GM19238 (cell line): ENCODE results near the gene CABP4.

Experiments used
- DNase-seq: peaks from one replicate; pipeline ENCODE4 v3.0.0; 2011; ENCODE audit warnings: low spot score; ENCODE audit not compliant: insufficient read length

CABP4 gene

DNA sequence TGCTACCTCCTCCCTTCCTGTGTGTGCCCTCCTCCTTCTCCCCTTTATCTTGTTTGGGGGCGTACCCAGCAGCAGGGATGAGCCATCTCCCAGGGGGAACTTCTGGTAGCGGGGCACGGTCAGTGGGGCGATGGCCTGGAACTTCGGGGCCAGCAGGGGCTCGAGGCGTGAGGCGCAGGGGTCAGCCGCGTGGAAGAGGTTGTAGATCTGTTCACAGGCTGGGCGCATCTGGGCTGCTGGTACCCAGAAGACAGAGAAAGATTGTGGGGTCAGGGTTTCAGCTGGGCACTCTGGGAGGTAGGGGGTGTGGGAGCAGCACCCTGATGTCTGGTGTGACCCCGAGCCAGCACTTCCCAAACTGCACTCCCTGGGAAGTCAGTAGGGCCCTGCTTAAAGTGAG lies 41.0 kb downstream of the CABP4 start:
- DNase-seq = no peak

DNA sequence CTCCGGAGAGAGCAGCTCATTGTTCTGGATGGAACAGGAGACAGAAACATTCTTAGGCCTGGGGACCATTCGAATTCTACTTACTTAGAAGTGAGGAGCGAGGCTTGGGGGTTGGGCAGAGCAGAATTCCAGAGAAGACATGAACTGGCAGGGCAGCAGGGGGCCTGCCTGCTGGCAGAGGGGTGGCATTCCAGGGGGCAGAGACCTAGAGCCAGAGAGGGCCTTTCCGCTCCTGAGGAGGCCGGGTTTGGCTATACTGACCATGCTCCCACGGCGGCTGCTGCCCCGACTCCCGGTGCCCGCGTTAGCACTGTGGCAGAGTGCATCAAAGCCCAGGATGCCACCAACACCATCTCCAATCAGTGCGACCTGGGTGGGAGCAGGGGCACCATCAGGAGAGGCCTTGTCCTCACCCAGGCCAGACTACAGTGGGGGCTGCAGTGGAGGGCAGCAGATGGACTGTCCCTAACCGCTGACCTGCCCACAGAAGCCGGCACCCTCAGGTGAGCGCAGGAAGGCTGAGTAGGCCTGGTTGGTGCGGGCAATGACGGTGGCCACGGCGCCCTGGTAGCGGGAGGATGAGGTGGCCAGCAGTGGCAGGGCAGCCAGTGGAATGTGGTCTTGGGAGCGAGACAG lies 42.6 kb downstream of the CABP4 start:
- no peak for DNase-seq

DNA sequence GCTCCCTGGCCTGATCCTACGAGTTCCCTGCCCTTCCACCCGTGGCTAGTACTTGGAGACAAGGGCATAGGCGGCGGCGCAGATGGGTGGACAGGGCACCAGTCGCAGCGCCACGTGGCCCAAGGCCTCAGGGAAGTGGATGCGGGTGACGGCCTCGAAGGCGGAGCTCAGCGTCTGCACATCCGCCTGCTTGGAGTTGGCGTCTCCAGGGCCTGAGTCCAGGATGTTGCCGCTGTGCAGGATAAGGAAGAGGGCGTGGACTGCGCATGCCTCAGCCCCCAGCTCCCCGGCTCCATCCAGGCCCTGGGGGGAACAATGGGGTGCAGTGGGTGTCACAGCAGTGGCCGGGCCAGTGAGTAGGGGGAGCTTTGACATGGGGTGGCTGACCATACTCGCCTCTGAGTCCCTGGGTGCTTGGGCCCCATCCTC lies 43.4 kb downstream of the CABP4 start:
- no peak for DNase-seq

DNA sequence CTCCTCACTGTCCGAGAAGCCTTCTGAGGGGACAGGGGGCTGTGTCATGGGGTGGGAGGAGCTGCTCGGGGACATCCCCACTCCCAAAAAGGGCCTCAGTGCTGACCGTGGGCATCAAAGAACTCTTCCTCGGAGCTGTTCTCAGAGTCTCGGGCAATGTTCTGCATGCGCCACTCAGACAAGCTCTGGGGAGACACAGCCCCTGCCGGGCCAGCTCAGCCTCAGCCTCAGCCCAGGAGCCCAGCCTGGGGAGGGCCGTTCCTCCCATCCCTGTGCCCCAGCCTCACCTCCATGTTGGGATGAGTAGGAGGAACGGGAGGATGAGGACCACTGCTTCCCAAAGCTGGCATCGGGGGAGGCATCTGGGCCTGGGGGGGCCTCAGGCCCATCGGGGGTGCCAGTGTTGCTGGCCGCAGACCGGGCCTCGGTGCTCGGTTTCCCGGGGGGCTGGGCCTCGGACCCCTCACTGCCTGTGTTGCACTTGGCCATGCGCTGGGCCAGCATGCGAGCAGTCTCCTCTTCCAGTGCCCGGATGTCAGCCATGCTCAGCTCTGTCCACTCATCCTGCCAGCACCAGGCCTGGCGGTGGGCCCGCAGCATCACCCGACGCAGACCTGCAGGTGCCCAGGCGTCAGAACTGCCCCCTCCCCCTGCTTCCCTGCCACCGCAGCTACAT lies 44.8 kb downstream of the CABP4 start:
- DNase-seq = no peak

DNA sequence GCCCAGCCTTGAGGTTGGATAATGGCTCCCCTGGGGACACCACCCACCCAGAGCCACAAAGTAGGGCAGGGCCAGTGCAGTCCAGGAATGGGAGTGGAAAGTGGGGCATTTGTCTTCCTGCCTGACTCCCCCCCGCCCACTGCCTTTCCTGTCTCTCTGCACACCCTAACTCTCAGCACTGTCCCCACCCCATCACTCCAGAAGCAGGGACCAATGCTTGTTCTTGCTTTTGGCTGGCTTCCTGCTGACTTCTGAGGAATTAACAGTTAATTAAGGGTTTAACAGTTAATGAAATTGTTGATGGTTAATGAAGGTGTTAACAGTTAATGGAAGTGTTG lies 45.3 kb downstream of the CABP4 start:
- no peak for DNase-seq

DNA sequence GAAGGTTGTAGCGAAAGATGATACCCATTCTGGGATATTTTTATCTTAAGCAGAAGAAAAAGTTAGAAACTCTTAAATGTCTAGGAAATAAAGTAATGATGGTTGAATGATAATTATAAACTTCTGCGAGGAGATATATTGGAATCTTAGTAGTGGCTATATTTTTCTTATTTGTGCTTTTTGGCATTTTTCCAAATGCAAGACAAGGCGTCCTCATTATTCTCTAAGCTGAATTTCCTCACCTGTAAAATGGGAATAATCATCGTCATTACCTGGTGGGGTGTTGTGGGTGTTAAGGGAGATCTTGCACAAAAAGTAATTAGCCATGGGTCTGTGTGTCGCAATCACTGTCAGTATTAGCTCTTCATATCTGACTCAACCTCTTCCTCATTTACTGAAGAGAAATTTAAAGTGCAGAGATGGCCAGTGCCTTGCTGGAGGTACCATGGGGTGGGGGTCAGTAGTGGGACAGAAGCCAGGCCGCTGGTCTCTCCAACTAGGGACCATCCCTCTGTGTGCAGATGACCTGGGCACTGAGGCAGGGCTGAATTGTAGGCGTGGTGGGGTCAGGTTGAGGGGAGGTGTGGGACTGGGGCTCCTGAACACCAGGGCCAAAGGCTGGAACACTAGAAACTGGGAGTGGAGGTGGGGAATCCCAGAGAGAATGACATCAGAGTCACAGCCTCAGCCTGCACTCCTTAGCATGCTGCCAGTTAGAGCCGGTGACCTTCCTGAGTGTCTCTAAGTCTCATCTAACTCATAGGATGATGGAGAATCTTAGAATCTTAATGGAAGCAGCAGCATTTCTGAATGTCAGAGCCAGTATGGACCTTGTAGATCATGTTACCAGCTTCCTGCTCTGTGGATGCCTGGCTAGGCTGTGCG lies 45.9 kb downstream of the CABP4 start:
- DNase-seq = no peak

DNA sequence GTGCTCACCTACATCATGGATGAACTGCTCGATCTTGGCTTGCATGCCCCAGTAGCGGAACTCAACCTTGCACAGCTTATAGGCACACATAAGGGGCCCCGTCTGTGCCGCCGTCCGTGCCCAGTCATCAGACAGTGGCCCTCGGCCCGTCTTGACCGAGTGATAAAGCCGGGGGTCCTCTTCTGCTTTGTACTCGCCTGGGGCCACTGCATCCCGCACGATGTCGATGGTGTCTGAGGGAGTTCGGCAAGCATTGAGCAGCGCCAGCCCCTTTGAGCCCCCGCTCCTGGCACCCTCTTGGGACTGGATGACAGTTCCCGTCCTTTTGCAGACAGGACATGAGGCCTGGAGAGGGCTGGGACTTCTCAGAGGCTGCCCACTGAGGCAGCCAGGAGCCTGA lies 46.7 kb downstream of the CABP4 start:
- no peak for DNase-seq

DNA sequence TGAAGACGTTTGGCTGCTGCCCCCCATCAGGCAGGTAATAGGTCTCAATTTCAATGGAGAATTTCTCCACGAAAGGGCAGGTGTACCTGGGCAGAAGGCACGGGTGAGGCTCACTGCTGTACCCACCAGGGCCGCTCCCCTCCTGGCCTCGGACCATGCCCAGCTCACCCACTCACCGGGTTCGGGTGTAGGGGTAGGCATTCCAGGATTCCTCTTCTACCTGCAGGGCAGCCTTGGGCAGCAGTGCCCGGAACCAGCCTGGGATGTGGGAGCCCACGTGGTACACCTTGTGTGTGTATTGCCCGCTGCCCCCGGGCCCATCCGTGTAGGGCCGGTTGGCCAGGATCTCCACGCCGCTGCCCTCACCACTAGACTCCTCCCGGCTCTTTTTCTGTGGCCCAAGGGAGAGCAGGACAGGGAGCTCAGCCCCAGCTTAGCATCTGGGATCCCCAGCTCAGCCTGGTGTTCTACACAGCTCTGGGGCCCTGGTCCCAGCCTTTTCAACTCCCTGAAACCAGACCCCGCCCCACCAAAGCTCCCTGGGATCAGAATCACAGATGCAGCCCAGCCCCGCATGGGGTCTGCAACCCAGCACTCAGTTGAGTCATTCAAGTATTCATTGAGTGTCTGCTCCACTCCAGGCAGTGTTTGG lies 47.3 kb downstream of the CABP4 start:
- DNase-seq = no peak

DNA sequence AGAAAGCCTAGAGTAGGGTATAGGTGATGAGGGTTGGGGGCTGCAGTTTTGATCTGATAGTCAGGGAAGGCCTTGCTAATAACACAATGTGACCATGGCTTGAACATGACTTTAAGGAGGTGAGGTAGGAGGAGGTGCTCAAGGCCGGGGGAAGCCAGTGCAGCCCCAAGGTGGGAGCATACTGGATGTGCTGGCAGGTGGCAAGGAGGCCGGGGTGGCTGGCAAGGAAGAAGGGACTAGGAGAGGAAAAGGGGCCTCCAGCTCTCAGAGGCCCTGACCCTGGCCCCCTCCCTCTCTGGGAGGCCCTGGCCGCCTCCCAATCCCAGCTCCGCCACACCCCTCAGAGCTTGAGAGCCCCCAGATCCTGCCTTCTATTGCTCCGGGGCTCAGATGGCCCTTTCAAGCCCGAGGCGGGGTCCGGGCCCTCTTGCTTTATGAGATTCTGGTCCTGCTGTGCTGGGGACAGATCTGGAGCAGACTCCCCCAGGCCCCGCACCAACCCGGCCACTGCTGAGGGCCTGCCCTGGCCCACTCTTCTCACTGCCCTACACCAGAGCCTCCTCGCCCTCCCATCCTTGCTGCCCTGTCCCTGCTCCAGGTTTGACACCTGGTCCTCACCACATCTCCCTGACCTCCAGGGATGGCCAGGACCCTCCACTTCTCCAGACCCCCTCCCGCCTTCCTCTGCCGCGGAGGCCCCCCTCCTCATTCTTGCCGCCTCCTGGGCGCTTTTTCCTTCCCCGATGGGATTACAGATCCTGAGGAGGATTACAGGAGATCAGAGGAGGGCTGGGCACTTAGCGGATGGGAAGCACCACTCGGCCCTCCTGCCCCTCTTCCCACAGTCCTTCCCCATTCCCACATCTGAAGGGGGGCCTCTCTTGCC lies 48.2 kb downstream of the CABP4 start:
- DNase-seq = no peak

DNA sequence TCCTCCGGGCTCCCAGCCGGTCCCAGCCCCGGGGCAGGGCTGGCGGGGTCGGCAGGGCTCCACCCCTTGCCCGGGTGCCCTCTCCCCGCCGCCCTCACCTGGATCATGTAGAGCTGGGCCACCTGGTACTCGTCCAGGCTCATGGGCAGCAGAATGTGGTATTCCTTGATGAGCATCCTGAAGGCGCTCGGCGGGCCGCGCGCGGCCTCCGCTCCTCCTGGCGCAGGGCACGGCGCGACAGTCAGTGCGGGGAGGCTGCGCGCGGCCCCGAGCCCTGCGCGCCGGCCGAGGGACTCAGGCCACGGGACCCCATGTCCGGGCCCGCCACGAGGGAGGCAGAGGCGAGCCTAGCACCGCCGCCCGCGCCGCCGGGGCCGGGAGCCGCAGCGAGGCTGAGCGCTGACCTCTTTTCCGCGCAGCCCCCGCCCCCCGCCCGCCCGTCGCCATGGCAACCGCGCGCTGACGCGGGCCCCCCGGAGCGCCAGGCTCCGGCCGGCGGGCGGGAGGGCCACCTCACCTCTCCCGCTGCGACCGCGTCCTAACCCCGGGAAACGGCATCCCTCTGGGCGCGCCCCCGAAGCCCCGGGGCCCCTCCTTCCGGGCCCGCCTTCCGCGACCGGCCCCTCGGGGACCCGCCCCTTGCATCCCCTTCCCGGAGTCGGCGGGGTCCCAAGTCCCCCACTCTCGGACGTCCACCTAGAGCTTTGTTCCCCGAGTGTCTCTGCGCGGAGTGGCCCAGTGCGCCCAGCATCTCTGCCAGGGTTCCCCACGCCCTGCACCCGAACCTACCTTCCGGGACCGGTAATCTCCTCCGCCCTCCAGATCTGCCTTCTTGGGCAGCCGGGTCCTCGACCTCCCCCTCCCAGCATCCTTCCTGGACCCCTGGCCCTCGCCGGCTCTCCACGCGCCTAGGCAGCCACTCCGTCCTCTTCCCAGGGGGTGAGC lies 49.1 kb downstream of the CABP4 start:
- no peak for DNase-seq

DNA sequence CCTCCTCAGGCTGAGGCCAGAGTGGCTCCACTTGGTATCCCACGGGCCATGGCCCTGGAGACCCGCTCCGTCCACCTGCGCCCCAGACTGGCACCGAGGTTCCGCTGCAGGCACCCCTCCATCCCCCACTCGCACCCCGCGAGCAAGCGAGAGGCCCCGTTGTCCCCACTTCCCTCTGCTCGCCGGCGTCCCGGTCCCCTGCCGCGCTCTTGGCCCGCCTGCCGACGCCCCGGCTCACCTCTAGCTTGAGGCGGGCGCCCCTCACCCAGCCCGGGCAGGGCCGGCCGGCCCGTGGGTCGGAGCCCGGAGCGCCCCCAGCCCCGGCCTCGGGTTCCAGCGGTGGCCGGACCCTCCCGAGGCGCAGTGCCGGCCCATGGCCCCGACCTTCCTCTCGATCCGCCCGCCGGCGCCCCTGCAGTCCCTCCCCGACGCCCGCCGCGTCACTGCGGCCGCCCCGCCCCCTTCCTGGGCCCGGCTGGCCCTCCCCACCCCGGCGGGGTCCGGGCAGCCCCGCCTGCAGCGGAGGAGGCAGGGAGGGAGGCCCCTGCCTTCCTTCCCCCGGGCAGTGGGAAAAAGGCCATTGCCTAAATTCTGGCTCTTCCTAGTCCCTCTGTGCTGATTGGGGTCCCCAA lies 49.9 kb downstream of the CABP4 start, which contains the start of gene PITPNM1:
PITPNM1 (minus strand) TSS at position 414 of the 632 bp plus-strand sequence. CDS start 1,183 bp downstream, outside the sequence.
- peak; percentile 88 for DNase-seq

DNA sequence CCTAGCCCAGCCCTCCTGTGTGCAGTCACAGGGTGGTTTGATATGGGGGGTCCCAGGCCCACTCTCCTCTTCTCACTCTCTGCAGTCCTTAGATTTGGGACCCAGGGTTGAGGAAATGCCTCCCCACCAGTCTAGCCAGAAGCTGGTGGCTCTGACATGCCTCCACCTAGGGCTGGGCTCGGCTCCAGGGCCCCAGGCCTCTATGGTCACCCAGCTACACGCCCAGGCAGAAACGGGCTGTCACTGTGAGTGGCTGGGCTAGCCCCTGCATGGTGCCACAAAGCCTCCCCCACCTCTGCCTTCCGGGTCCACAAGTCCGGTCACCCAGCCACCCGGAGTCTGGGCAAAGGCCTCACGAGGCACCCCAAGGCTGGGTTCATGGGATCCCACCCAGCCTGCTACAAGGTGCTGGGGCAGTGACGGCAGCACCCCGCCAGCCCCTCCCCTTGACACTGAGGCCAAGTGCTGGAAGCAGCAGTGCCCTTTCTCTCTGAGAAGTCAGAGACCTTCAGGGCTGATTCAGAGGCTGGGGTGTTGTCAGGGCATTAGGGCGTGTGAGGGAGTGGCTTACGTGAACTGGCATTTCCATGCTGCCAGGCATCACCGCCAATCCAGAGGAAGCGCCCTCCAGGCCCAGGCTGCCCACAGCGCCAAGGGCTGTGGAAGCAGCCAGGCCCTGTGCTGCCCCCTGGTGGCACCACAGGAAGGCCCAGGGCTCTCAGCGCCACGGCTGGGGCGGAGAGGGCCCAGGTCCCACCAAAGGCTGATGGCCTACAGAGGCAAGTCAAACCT lies 50.6 kb downstream of the CABP4 start:
- peak; percentile 90 for DNase-seq

DNA sequence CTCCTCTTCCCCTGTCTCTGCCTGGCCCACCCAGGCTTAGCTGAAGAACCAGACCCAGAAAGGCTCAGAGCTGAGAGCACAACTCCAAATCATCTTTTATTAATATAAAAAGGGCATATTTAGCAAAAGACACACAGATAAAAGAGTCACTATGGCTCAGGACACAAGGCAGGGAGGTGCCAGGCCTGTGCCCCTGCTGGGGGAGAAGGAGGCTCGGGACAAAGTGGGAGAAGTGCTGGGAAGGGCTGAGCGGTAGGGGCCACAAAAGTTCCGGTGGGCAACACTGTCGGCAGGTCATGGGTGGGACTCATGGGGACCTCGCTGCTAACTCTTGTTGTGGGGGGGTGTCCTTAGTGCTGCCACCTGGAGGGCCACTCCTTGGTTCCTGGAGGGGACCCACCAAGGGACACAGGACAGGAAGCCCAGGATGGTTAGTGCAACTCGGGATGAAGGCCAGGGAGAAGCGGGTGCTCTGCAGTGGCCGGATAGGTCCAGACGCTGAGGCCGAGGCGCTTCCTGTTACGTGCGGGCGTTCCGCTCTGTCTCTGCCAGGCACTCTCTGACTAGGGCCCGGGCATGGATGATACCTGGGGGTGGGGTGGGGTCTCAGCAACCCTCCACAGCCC lies 51.4 kb downstream of the CABP4 start:
- DNase-seq = no peak

DNA sequence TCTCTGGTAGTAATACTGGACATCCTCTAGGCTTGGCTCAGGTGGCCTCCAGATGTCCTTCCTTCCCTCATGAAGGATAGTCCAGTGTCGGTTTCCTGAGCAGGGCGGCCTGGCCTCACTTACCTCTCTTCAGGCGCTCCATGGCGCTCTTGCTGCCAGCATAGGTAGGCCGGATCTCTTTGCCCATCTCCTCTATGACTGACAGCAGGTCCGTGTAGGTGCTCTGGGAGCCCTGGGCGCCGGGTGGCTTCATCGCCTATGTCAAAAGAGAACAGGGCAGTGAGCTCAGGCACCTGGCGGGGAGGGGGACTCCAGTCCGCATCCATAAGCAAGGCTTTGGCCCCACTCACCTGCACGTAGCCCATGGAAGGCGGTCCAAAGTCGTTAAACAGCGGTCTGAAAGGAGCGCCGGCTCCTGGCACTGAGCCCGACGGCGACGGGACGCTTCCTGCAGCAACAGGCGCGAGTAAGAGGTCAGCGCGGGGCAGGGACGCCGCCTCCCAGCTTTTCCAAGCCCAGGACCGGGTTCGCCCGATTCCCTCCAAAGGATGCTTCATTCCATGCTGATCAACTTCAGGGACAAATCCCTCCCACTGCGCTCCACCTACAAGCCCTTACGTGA lies 52.2 kb downstream of the CABP4 start:
- no peak for DNase-seq

DNA sequence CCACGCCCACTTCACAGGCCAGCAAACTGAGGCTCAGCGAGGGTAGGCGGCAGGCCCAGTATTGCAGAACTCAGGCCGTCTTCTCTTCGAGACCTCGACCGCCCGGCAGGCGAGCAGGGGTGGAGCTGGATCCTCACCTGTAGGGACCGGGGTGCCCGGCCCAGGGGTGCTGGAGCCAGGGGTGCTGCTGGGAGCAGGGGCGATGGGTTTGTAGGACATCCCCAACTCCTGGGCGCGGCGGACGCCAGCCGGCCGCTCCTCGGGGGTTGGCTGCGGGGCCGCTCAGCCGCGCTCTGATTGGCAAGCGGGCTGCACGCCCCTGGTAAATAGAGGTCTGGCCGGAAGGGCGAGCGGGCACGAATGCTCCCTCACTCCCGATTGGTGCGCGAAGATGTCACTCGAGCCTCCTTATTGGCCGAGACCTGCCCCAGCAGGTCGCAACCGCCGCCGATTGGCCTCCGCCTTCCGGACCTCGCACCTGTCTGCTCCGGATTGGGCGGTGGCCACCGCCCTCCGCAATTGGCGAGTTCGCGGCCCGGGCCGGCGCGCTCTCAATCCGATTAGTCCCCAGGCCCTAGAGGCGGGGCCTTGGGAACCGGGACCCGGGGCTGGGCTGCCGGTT lies 52.8 kb downstream of the CABP4 start, which contains the start of gene CDK2AP2:
CDK2AP2 (minus strand) TSS at position 299 of the 622 bp plus-strand sequence; CDS start at position 219, 80 bp downstream.
- peak; percentile 99 for DNase-seq

DNA sequence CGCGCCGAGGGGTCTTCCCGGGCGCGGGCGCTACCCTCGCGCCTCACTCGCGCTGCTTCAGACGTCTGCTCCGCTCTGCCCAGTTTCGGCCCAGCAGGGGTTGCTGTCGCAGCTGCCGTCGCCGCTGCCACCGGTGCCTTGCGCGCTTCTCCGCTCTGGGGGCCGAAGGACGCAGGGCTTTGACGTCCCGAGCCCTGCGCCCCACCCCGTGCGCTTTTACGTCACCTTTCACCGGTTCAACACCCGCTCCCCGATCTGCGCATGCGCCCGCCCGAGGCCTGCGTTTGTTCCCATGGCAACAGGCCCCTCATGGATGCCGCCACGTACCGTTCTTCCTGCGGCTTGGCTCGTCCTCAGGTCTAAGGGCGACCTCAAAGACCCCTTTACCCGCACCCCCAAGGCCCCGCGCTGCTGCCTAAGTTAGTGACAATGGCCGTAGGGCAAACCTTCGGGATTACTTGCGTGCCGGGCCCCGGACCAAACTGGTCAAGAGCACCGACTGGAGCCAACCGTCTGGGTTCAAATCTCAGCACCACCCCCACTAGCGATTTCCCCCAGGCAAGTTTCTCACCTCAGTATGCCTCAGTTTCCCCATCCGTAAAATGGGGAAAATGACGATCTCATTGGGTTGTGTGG lies 53.5 kb downstream of the CABP4 start:
- DNase-seq = peak; percentile 97

DNA sequence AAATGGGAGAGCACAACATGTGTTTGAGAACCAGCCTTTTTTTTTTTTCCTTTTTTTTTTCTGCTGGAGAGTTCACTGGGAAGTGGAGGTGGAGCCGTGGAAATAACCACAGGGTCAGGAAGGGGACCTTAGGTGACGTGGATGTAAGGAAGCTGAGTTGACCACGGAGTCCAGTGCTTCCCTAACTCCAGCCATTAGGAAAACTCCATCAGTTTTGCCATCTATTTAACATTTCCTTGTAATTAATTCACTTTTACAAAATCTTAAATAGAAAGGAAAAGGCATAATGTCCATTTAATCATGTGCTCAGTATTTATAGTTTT lies 54.8 kb downstream of the CABP4 start:
- DNase-seq = no peak
